ENCODE measurements around the gene C1GALT1C1.
A peak's percentile ranks its signal among the peaks of the same experiment; 100 is the strongest.
"Not testable (repeated sequence)": the region's sequence is repeated elsewhere in the genome, so short reads cannot be mapped to it uniquely, and the experiment has no call there.

The C1GALT1C1 gene

GRCh38 chrX:120629667-120630537 is at the start of gene C1GALT1C1:
Gene C1GALT1C1 (minus strand): TSS chrX:120630054. CDS start chrX:120627166, 2,888 bp downstream.
- peak; percentile 72 for DNase-seq

GRCh38 chrX:120677004-120677652 is 47.3 kb upstream of the C1GALT1C1 start:
- DNase-seq, result no peak

GRCh38 chrX:120672841-120673530 is 43.1 kb upstream of the C1GALT1C1 start:
- DNase-seq, result no peak

- DNase-seq, result no peak
These were observed 42.5 kb upstream of the C1GALT1C1 start for GRCh38 chrX:120672389-120672788.

- no peak for DNase-seq
These were observed 42.1 kb upstream of the C1GALT1C1 start for GRCh38 chrX:120671963-120672362.

GRCh38 chrX:120668357-120668756 is 38.5 kb upstream of the C1GALT1C1 start:
- DNase-seq, result no peak

GRCh38 chrX:120664535-120664934 is 34.7 kb upstream of the C1GALT1C1 start:
- not testable (repeated sequence) for DNase-seq

GRCh38 chrX:120664081-120664480 is 34.2 kb upstream of the C1GALT1C1 start:
- no peak for DNase-seq

- DNase-seq, result no peak
These were observed 32.8 kb upstream of the C1GALT1C1 start for GRCh38 chrX:120662662-120663061.

- no peak for DNase-seq
These were observed 30.8 kb upstream of the C1GALT1C1 start for GRCh38 chrX:120660637-120661036.

GRCh38 chrX:120653000-120653399 is 23.1 kb upstream of the C1GALT1C1 start:
- no peak for DNase-seq

GRCh38 chrX:120652256-120652655 is 22.4 kb upstream of the C1GALT1C1 start:
- not testable (repeated sequence) for DNase-seq

- no peak for DNase-seq
These were observed 17.3 kb upstream of the C1GALT1C1 start for GRCh38 chrX:120647127-120647526.

- no peak for DNase-seq
These were observed 13.0 kb upstream of the C1GALT1C1 start for GRCh38 chrX:120642871-120643270.

GRCh38 chrX:120638619-120639018 is 8.8 kb upstream of the C1GALT1C1 start:
- DNase-seq, result no peak

- no peak for DNase-seq
These were observed 4.5 kb downstream of the C1GALT1C1 start for GRCh38 chrX:120625371-120625770.

- DNase-seq, result no peak
These were observed 11.7 kb downstream of the C1GALT1C1 start for GRCh38 chrX:120617996-120618630.

- DNase-seq, result no peak
These were observed 15.0 kb downstream of the C1GALT1C1 start for GRCh38 chrX:120614816-120615215.

- no peak for DNase-seq
These were observed 17.8 kb downstream of the C1GALT1C1 start for GRCh38 chrX:120612086-120612485.

GRCh38 chrX:120604361-120604782 is 25.5 kb downstream of the C1GALT1C1 start:
- DNase-seq, result no peak

- DNase-seq, result peak; percentile 53
These were observed 26.0 kb downstream of the C1GALT1C1 start, which contains the start of gene MCTS1 for GRCh38 chrX:120603707-120604360. Gene MCTS1 (plus strand): TSS chrX:120604101. CDS start chrX:120604237, 136 bp downstream.

GRCh38 chrX:120585702-120586101 is 44.2 kb downstream of the C1GALT1C1 start:
- DNase-seq, result no peak
